HG03575 (cell line): ENCODE data around the gene COMP.

Source experiments
- ATAC-seq: cut with Tn5 transposase; IDR thresholded peaks from one replicate; pipeline ENCODE4 v1.9.1; 2021; ENCODE audit not compliant: unreplicated experiment, insufficient number of reproducible peaks, low FRiP score; ENCODE audit errors: extremely low read depth

Gene COMP

GRCh38 chr19:18759995-18760426, 31.1 kb downstream of the COMP start:
- no peak for ATAC-seq

DNA sequence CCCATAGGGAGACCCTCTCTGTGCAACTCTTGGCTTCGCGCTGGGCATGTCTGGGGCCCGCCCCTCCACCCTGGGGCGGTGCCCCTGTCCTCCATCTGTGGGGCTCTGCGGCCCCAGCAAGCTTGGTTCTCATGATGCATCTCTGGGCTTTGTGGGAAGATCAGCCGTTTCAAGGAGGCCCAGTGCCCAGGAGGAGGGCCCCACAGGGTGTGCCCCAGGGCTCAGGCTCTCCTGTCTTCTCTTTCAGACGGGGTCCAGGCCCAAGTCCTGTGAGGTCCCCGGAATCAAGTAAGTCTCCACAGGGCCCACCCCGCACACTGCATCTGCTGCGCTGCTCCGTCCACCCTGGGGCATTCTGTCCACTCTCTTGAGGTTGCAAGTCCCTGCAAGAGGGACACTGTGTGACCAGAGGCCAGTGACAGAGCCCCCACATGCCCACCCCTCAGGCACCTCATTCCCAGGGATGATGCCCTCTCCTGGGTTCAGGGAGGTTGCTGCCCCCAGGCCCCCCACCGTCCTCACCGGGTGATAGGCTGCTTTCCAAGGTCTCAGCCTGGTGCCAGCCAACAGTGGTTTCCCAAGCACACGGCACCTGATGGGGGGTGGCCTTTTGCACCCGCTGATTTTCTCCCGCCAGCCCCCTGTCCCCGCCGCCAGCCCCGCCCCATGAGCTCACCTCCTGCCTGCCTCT, 31.7 kb downstream of the COMP start:
- no peak for ATAC-seq

DNA sequence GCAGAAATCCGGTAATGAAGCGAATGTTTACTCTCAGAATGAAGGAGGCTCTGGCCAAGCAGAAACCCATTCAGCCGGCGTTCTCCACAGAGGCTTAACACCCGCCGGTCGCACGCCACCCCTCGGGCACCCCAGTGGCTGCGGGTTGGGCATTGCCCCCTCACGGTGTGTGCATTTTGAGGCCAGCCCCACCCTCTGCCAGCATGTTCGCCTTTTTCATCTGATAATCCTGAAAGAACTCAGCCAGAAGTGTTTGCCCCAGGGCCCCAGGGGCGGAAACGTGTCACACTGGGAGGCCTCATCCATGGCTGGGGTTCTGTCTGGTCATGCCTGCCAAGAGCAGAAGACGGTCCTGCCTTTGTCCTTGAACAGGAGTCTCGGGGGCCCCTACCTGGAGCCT, 34.2 kb downstream of the COMP start:
- no peak for ATAC-seq

GRCh38 chr19:18754501-18754900, 36.6 kb downstream of the COMP start:
- no peak for ATAC-seq

DNA sequence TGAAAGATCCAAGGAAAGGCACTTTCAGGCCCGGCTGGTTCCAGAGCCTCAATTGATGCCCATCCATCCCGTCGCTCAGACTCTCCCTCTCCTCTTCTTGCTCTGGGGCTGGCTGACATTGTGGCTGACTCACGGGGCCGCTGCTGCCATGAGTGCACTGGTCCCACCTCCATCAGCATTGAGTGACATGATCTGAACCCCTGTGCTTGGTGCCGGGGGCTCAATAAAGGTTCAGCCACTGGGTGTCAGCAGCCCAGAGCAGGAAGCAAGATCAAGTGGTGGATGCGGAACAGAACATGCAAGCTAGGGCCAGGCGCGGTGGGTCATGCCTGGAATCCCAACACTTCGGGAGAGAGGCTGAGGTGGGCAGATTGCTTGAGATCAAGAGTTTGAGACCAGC, 39.5 kb downstream of the COMP start:
- ATAC-seq: no peak

DNA sequence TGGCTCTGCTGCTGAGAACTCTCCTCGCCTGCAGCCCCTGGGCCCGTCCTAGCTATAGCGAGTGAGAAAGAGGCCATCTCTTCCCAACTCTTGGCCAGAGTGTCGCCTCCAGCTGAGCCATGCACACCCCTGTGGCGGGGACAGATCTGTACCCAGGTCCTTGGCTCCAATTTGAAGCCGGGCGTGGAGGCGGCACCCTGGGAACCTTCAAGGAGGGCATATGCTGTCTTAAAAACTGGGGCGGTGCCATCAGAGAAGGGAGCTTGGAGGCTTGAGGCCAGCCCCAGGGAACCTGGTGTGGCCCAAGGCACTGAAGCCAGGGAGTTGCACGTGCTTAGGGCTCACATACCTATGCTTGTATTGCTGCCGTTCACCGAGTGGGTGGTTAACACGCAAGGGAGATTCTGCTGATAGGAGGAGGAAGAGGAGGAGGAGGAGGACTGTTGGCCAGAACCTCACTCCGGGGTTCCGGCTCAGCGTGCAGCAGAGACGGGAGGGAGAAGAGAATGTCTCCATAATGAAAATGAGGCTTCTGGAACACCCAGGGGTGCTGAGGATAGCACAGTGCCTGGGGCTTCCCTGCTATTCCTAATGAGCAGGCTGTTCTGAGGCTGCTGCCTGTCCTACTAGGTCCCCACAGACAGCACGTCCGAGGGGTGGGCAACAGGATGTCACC, 40.7 kb downstream of the COMP start:
- ATAC-seq: no peak

DNA sequence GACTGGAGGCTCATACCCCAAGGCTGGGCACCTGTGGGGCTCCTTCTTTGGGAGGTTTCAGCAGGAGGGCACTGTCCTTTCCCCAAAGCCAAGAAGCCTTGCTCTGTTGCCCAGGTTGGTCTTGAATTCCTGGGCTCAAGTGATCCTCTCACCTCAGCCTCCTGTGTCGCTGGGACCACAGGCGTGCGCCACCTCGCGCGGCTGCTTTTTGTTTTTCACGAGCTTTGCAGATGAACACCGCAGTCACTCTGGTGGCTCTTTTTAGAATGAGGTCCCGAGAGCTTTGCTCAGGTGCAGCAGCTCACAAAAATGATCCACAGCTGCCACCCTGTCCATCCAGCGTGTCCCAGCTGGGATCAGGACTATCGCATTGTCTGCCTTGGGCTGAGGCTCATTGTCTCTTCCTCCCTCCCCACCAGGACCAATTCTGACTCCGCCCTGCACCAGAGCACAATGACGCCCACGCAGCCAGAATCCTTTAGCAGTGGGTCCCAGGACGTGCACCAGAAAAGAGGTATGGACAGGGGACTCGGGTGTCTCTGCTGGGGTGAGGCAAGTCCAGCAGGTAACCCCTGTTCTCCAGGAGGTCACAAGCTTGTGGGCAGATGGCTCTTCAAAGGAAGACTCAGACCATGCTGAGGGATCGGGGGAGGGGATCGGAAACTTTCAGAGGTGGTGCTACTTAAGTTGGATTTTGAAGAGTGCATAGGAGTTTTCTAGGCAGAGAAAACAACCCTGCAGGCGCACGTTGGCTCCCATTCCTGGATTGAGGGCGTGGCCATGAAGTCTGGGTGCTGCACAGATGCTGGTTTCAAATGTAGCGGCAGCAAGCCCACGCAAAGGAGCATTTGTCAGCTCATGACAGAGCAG, 41.5 kb downstream of the COMP start:
- ATAC-seq: no peak

GRCh38 chr19:18746401-18747325, 44.4 kb downstream of the COMP start:
- no peak for ATAC-seq

GRCh38 chr19:18745931-18746330, 45.2 kb downstream of the COMP start:
- no peak for ATAC-seq

GRCh38 chr19:18745012-18745735, 45.9 kb downstream of the COMP start:
- ATAC-seq: no peak

- no peak for ATAC-seq
Observed at GRCh38 chr19:18743784-18744418, 47.2 kb downstream of the COMP start.

DNA sequence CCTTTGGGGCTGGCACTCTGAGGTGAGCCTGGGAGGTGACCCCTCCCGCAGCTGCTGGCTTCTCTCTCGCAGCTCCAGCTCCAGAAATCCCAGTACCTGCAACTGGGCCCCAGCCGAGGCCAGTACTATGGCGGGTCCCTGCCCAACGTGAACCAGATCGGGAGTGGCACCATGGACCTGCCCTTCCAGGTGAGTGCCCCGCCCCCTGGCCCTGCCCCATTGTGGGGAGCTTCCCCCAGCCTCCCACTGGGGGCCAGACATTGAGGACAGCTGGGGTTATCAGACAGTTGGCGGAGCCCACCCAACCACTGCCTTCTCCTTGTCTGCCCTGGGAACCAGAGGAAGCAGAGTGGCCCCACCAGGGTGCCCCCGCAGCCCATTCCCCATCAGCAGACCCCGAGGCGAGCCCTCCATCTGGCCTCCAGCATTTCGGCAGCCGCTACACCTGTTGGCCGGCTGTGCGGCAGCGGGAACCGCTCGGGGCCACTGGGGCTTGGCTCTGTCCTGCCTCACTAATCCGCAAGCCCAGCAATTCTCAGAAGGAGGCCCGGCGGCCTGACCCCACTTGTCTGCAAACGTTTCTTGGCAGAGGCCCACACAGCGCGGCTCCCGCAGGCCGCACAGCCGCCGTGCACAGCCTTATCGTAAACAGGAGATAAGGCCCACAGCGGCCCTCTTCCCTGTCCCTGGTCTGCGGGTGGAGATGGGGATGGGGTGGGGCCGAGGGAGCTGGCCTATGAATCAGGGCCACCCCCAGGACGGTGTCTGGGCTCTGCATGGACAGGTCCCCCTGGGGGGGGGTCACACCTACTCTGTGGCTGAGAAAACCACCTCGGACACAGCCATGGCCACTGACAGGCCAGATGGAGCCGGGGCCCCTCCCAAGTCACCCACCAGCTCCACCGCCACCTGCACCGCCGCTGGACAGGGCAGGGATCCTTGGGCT, 48.0 kb downstream of the COMP start:
- no peak for ATAC-seq

GRCh38 chr19:18742324-18742723, 48.8 kb downstream of the COMP start:
- no peak for ATAC-seq

DNA sequence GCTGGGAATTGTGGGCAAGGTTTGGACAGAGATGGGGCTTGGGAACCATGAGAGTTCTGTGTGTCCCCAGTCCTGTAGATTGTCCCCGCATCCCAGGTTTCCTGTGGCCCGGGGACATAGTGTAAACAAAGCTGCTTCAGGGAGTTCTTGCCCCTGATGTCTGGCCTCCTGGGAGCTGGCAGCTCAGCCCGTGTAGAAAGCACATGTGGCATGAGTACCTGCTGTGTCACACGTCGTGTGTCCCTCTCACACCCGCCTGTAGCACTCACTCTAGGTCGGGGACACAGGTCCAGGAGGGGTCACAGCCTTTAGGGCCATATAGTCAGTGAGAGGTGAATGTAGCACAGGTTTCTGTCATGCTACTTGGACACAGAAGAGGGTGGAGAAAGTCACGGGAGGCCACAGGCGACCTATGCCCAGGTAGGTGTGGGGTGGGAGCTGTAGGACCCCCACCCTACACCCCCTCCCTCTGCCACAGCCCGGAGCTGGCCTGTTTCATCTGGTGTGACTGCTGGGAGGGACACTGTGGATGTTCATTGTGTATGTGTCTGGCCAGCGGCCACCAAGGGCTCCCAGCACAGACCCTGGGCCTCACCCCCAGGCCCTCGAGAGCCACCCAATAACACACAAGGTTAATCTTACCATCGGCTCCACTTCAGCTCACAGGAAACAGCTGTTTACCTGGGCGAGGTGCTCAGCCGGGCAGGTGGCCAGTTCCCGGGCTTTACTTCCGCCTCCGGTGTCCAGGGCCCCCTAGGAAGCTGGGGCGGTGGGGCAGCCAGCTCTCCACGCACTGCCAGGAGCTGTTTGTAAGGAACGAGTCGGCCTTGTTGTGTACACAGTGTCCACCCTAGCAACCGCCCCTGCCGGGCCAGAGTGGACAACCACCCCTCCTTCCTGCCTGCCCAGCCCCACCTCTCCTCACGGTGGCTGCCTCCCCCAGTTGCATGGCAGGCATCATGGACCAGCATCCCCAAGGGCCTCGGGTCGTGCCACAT, 49.7 kb downstream of the COMP start:
- ATAC-seq: no peak

DNA sequence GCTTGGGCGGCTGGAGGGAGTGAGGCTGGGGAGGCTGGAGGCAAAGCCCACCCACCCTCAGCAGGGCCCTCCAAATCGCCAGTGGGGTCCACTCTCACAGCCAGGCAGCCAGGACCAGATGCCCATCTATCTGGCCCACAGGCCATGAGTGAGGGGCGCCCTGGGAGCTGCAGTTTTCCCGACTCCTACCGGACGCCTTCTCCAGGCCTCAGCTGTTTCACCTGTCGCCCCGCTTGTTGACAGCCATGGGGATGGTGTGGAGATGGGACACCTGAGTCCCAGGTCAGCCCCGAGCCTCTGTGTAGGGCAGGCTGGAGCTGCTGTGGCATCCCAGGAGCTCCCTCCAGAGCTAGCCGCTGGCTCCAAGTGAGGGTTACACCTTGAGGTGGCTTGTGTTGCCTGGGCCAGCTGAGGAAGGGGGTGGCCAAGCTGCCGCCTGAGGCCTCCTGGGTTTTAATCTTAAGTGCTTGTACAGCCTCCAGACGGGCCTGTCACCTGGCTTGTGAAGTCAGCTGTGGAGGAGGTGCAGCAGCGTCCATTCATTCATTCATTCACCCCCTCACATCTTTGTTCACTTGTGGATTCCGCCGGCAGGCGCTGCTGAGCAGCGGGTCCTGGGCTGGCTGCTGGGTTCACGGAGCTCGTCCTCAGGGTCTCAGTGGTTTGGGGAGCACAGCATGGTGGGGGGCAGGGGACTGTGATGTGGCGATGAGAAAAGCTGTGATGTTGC, 52.0 kb downstream of the COMP start:
- no peak for ATAC-seq
